ENCODE measurements around the gene PCDH12.

Gene PCDH12

DNA sequence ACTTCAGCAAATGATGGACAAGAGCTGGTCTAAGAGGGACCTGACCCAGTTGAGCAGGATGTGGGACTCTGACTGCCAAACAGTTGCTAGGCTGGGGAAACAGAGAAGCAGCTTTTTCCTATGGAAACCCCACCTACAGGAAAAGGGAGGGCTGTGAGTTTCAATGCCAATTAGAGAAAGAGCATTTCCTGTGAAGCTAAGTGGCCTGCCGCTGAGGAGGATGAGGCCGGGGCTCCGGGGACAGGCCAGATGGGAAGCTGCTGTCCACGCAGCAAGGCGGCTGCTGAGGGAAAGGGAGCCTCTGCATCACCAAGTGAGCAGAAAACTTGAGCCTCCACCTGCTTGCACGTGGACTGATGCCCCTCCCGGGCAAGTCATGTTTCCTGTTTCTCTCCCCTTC, at the start of gene PCDH12:
Gene PCDH12 (minus strand): TSS at position 90 of the 400 bp plus-strand sequence. CDS start 351 bp downstream, outside the sequence.
- DNase-seq, result peak in 1 of 6 experiments; percentile 20

DNA sequence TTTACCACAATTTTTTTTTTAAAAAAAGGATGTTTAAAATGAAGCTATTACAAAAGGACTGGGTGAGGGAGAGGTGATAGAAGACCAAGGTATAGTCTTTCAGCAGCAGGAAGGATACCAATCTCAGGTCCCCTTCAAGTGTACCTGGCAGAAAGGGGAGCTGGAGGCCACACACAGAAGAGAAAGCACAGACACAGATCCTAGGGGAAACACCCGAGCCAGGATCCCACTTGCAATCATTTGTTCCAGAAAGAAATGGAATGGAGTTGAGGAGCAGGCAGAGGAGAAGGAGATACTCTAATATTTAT, 49.2 kb upstream of the PCDH12 start:
- no peak for DNase-seq

DNA sequence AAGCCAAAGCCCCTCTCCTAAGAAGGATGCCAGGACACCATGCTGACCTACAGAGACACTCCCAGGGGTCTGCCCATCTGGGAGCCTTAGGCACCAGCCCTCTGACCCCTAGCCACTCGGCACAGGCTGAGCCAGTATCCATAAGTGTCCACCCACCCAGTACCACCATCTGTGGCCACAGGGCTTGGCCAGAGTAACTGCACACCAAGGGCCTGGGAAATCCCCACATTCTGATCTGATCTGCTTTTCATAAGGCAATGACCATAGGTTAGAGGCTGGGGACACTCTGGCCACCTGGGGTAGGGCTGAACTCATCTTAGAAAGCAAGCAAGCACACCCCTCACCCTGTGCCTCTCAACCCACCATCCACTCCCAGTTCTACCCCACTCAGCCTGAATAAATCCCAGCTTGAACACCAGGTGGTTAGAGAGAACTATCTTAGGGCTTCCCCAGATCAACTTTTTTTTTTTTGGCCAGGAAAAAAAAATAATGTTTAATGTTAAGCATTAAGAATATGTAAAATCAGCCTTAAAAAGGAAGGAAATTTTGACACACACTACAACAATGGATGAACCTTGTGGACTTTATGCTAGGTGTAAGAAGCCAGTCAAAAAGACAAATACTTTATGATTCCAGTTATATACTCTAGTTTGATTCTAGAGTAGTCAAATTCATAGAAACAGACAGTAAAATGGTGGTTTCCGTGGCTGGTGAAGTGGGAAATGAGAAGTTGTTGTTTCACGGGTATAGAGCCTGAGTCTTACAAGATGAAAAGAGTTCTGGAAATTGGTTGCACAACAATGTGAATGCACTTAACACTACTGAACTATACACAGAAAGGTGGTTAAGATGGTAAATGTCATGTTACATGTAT, 48.6 kb upstream of the PCDH12 start:
- DNase-seq, result peak in 3 of 6 experiments; percentile 53 to 64 (median 55)

DNA sequence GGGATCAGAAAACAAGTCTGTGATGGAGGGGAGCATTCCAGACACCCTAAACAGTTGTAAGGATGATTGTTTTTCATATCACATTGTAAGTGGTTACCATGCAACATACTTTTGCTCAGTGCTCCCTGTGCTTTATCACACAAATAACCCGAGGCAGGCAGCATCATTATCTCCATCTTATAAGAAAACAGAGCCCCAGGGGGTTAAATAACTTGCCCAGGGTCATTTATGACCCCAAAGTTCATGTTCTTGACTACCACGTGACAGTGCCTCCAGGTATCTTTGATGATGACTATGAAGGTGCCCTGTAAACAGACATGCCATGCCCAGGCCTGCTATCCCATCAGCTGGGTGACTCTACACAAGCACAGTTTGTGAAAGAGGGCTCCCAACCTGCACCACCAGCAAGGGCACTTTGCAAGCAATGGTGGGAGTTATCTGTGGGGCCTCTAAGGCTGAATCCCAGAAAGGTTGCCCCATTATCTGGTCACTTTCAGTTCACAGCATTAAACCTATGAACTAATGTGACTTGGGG, 45.3 kb upstream of the PCDH12 start:
- no peak for DNase-seq

DNA sequence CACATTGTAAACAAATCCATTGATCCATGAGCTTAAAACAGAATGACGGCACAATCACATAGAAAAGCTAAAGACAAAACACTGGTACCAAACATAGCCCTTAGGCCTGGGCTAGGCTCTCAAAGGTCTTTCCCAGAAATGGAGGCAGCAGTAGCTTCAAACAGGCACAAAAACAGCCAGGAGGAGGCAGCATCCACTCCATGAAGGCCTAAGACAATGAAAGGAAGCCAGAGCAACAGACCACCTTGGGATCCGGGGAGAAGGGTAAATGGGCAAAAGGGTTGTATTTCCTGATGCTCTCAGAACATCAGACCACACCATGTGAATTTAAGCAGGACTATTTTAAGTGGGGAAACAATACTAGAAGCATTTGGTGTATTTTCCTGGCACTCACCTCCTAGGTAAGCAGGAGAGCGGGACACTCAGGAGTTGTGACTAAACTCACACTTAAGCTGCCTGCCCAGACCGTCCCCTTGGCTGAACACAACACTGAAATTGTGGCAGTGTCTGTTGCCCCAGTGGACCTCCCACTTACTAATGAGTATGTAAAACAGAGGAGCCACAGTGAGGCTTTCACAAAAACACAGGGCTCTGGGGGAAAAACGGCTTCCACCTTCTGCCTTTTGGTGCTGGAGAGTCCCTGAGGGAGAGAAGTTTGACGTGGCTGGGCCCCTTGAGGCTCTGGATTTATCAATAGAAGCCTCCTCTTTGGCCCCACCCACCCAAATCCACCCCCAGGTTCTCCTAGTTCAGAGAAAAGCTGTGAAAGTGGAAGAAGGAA, 42.9 kb upstream of the PCDH12 start:
- DNase-seq, result no peak

DNA sequence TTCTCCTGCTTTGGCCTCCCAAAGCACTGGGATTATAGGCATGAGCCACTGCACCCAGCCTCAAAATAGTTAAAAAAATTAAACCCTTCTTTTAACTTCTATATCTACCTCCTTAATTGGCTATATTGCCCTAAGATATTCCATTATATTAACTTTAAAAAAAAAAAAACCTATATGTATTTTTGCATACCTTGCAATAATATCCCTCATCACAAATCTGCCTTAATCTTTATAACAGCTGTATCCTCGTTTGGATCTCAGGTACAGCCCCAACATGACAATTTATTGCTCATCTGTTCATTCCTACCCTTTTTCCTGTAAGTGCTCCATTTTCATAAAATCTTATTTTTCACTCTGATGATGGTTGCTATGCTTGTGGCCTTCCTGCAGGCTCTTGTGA, 42.2 kb upstream of the PCDH12 start:
- DNase-seq, result no peak

DNA sequence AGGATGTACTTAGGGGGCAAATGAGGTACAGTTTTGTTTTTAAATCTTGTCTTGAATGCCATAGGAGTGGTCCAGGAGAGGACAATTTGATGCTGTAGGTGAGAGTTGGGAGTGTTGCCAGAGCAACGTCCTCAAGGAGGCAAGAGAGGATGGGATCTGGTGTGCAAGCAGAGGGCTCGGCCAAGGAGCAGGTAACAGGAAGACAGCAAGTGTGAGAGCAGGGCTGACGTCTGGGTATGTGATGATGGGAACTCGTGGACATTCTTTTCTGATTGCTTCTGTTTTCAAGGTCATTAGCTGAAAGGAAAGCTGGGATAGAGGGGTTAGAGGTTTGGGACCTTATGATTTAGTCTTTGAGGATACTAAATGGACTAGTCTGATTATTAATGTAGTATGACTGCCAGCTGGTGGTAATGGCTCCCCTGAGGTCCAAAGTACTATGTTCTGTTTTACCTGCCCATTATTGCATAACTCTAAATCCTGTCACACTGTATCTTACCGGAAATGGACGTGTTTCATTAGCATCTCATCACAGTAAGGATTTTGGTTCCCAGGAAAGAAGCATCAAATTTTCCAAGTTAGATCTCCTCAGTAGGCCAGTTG, 39.5 kb upstream of the PCDH12 start:
- DNase-seq, result no peak

DNA sequence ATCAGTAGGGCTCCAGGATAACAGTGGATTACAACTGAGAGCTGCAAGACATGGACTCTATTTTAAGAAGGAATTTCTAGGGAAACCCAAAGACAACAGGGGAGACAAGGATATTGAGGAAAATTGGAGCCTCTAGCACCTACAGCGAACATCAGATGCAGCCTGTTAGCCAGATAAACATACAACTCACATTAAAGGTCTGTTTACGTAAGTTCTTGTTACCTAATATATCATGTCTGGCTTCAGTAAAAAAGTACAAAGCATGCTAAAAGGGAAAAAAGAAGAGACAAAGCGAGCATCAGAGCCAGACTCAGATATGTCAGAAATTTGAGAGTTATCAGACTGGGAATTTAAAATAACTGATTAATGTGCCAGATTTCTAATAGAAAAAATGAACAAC, 37.7 kb upstream of the PCDH12 start:
- DNase-seq, result no peak

DNA sequence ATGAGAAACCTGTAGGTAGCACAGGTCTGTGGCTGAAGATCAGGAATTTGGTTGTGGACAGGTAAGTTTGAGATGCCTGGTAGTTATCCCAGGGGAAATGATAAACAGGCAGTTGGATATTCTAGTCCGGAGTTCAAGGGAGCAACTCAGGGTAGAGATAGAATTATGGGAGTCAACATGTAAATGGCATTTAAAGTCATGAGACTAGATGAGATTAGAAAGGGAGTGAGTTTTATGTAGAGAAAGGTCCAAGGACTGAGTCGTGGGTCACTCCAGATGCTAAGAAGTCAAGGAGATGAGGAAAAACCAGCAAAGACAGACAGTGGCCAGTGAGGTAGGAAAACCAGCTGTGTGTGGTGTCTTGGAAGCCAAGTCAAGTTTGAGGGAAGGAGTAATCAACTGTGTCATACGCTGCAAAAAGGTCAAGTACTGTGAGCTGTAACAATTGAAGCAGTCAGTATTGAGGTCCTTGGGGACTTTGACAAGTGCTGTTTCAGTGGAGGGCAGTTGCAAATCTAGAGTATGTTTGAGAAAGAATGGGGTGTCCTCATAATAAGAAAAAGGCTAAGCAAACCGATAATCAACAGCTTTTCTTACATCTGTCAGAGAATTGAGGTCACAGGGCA, 36.6 kb upstream of the PCDH12 start:
- DNase-seq, result no peak

DNA sequence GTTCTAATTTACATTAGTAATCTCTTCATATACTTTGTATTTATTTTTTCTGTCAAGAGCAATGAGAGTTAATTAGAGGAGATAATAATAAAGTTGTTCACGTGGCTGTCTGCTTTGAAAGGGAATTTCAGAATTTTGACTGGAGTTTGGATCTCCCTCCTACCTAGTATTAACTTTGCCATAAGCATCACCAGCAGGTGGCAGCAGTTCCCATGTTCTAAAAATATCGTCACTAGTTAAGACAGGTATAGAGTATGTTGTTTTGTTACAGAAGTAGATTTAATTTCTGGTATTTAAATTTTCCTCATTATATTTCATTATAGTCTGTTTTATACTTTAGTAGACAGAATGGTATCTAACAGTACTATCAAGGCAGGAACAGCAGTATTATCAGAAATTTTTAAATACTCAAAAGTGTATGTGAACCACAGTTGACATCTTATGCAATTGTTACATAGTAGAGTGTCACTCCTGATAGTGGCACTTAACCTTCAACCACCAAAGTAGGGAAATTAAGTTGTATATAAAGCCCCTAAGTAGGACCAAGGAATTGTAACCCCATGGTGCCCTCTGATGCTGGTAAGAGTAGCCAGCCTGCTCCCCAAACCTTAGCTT, 34.5 kb upstream of the PCDH12 start:
- DNase-seq, result peak; percentile 47 to 84 (median 72)

DNA sequence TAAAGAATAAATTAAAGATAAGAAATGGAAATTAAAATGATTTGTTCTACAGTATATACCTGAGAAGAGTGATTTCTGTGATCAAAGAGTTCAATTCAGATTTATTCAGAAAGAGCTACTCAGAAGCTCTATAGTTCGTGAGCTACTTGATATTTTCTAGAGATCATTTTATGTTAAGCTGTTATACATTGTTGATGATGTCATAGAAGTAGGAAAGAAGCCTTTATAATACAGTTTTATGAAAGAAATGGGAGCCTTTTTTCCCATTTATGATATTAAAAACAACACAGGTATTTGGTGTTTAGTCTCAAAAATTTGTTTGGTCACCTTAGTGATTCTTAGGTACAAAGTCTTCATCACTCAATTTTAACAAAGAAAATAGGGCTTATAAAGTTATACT, 31.7 kb upstream of the PCDH12 start:
- DNase-seq, result no peak

DNA sequence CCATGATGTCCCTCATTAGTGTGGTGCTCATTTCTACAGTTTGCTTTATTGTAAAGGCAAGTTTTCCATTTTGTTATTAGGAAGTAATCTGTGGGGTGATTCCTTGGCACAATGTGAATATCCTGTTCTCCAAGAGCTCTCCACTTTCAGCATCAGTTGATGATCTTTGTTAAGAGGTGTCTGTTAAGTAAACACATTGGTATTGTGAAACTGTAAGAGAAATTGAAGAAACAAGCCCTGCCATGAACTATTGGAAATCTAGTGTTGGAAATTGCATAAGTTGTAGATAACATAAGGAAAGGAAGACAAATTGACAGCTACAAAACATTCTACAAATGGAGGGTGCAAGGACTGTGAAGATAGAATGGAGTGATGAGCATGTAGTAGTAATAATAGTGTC, 28.1 kb upstream of the PCDH12 start:
- DNase-seq, result no peak

DNA sequence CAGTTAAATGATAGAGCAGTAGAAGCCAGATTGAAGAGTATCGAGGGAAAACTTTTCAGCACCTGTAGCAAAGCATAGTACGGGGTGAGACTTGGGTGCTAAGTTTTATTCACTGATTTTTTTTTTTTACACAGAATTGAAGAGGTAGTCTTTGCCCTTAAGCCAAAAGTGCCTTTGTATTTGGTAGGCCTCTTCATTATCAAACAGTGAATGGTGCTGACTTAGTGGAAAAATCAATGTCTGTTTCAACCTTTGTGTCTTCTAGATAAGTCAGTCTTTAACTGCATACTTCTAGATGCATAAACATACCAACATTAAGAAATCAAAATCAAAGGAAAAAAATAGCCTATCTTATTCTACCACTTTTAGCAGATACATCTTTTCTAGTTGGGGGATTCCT, 24.6 kb upstream of the PCDH12 start:
- DNase-seq, result no peak

DNA sequence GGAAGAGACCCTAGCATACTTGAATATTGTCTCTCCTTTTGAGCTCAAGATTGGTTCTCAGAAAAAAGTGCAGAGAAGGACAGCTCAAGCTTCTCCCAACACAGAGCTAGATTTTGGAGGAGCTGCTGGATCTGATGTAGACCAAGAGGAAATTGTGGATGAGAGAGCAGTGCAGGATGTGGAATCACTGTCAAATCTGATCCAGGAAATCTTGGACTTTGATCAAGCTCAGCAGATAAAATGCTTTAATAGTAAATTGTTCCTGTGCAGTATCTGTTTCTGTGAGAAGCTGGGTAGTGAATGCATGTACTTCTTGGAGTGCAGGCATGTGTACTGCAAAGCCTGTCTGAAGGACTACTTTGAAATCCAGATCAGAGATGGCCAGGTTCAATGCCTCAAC, 20.4 kb upstream of the PCDH12 start:
- no peak for DNase-seq

DNA sequence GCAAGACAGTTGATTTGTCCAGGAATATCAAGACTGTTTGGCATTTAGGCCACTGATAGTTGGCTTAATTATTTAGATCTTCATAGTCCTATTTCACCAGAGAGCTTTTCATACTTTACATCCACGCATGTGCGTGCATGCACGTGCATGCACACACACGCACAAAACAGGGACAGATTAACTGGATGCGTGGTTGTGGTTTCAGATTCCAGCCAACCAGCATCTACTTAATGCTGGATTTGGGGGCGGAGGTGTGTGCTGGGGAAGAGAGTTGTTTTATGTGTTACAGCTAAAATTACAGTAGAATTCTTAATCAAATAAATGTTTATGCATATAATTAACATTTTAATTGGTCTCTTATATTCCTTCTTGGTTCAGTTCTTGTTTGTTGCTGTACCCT, 18.2 kb upstream of the PCDH12 start:
- DNase-seq, result no peak

DNA sequence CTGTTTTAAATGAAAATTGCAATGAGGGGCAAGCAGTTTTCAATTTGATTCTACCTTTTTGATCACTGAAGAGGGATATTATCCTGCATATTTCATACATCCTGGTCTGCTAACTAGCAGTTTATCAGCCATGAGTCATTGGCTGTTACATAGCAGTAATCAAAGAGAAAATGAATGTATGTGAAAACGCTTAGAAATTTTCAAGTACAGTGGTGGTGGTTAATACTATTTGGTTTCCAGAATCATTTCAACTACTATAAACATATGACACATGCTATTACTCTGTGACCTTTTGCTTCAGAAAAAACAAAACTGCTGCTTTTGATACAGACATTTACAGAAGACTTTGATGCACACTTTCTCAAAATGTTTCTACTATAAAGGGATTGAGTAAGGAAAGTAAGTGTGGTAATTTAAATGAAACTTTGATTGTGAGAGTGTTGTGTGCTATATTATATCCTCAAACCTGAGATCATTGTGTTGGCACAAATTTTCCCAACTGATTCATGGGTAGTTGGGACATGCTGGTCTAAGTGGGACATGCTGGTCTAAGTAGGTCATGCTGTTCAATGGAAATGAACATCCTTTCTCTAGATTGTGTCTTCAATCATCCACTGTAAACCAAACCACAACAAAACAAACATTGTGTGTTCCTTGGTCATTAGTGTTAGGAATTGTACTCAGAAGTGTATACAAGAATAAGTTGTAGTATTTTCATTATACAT, 16.0 kb upstream of the PCDH12 start:
- DNase-seq, result no peak

DNA sequence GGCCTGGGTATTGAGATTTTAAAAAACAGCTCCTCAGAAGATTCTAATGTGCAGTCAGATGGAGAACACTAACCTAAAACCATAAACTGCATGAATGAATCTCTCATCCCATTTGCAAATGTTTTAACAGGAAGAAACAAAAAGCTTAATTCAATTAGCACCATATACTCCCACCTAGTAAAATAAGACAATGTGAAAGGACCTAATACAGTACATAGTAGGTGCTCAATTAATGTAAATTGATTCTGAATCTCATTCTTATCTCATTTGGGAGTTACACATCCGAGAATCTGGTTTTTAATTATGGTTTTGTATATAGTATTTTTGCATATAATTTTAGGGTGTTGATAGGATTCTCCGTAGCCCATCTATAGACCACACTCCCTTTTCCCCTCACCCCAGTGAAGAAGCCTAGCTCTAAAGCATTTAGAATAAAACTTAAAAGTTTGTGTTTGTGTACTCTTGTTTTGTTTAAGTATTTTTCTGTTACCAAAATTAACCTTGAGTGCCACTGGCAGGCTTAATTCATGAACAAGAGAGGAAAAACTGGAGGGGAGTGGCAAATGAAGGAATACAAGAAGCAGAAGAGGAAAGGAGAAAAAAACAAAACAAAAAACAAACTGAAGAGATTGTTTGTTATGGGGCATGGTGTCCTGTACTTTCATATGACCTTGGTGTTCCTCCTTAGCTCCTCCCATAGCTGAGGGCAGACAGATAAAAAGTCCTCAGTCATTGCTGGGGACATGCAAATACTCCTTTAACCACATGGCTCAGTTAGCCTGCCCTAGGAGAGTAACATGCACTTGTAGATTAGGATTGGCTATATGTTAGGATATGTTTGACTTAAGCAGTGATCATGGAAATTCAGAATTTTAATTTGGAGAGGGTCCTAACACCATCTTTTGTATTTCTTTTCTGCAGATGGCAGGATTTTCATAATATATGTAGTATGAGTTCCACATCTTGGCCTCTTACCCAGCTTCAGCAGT, 12.1 kb upstream of the PCDH12 start:
- no peak for DNase-seq

DNA sequence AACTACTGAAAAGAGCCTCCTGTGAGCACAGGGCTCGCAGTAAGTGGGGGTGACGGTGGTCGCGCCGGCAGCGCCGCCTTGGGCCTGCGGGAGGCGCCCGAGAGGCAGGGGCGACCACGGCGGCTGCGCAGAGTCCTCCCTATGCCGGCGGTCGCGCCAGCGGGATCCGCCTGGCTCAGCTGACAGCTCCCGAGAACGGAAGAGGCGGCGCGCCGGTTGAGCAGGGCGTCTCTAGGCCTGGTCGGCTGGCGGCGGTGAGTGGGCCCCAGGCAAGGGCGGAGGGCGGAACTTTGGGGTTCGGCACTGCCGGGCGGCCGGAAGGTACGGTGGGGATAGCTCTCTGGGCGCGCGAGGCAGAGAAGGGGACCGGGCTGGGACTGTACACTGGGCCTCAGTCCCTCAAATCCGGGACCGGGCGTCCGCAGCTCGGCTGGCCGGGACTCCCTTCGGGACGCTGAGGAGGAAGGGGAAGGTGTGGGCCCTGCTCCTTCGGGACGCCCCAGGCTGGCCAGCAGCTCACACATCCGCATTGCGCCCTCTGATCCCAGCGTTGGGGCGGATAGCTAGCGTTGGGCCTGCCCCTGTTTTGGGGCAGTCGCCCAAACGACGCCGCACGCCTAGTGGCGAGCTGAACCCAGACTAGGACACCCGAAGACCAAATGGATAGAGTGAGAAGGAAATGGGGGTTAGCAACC, 11.1 kb upstream of the PCDH12 start, which contains the start of gene RNF14:
Gene RNF14 (plus strand): TSS at position 192 of the 695 bp plus-strand sequence. CDS start 4,484 bp downstream, outside the sequence.
- peak; percentile 85 to 91 (median 88) for DNase-seq

DNA sequence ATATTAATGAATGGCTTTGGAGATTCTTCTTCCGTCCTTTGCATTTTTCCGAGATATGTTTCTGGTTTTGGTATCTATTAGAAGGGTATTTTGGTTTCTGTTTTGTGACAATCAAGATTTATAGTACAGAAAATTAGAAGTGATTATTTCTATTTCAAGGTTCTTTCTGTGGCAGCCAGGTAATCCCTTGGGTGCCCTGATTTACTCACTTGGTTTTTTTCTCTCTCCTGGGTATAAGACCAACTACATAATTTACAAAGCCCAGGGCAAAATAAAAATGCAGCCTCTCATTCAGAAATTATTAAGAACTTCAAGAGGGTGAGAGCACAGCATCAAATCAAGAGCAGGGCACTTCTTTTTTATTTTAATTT, 8.9 kb upstream of the PCDH12 start:
- no peak for DNase-seq
